Measurements from ENCODE around the gene UNC5C. TPM values are rescaled to one million over a fixed set of nuclear protein-coding genes. Genes with fewer than 3 reads are reported as not detected.

Gene UNC5C
- total RNA-seq, 4 donors from 2014 or later, result 0.98 to 2.3 (median 1.2) TPM

DNA sequence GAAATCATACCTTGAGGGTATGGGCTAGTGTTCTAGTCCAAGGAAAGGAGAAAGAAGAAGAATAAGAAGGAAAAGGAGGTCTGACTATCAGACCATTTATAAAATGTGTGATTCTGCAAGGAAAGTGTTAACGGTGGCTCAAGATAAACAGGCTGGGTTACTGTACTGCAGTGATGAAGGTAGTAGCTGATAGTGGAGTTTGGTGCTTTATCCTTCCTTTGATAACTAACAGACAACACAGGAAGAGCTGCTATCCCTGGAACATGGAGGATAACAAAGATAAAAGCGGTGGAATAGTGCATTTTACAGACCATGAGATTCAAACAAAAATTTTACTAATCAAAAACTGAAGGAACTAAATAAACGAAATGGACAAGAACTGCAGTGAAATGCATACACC is 2.6 kb downstream of the UNC5C start:
- no peak for DNase-seq (ENCODE audit: low spot score in 2 of 2)
- peaks cover 27% of the 10 kb centered on the region for H3K4me1 ChIP-seq
- H3K9me3 ChIP-seq, result no peaks in the 10 kb centered on the region
- TF ChIP-seq EP300 (IDR thresholded peaks at IDR 0.05), result no peak
- no peak for TF ChIP-seq POLR2AphosphoS5 (IDR thresholded peaks at IDR 0.05)
- no peak for TF ChIP-seq POLR2A (IDR thresholded peaks at IDR 0.05)
- TF ChIP-seq, protein P1, sequence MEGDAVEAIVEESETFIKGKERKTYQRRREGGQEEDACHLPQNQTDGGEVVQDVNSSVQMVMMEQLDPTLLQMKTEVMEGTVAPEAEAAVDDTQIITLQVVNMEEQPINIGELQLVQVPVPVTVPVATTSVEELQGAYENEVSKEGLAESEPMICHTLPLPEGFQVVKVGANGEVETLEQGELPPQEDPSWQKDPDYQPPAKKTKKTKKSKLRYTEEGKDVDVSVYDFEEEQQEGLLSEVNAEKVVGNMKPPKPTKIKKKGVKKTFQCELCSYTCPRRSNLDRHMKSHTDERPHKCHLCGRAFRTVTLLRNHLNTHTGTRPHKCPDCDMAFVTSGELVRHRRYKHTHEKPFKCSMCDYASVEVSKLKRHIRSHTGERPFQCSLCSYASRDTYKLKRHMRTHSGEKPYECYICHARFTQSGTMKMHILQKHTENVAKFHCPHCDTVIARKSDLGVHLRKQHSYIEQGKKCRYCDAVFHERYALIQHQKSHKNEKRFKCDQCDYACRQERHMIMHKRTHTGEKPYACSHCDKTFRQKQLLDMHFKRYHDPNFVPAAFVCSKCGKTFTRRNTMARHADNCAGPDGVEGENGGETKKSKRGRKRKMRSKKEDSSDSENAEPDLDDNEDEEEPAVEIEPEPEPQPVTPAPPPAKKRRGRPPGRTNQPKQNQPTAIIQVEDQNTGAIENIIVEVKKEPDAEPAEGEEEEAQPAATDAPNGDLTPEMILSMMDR (IDR thresholded peaks at IDR 0.05), result no peak
- 52% methylated on average over 3 of the region's 3 CpGs for WGBS
- H3K4me3 ChIP-seq, result no peak overlapping the region
- H3K27me3 ChIP-seq, result peaks cover 40% of the 10 kb centered on the region
- H3K36me3 ChIP-seq, result no peaks in the 10 kb centered on the region
- no peak overlapping the region for H3K27ac ChIP-seq

DNA sequence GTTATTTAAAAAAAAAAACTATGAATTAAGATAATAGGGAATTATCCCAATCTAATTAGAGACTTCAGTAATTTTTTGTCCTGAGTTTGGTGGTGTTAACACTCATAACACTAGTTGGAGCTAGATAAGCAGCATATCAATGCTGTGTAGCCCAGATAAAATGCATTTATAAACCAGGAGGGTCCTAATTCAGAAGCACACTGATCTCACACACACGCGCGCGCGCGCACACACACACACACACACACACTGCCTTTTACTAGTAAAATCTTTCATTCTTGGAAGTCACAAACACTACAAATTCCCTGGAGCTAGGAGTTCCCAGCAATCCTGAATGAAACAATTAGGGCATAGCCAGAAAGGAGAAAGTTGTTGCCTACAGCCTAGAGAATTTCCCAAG is 3.2 kb downstream of the UNC5C start:
- 82% methylated on average over 6 of the region's 6 CpGs for WGBS
- DNase-seq (ENCODE audit: low spot score in 2 of 2), result no peak
- Histone ChIP-seq H3K4me3 (no peak overlapping the region), H3K36me3 (no peaks in the 10 kb centered on the region), H3K27me3 (peaks cover 39% of the 10 kb centered on the region), H3K4me1 (peaks cover 27% of the 10 kb centered on the region), H3K27ac (no peak overlapping the region), H3K9me3 (no peaks in the 10 kb centered on the region)
- no peak for TF ChIP-seq EP300 (IDR thresholded peaks at IDR 0.05)
- TF ChIP-seq, protein P1 (IDR thresholded peaks at IDR 0.05), result no peak
- TF ChIP-seq POLR2A (IDR thresholded peaks at IDR 0.05), result no peak
- TF ChIP-seq POLR2AphosphoS5 (IDR thresholded peaks at IDR 0.05), result no peak

DNA sequence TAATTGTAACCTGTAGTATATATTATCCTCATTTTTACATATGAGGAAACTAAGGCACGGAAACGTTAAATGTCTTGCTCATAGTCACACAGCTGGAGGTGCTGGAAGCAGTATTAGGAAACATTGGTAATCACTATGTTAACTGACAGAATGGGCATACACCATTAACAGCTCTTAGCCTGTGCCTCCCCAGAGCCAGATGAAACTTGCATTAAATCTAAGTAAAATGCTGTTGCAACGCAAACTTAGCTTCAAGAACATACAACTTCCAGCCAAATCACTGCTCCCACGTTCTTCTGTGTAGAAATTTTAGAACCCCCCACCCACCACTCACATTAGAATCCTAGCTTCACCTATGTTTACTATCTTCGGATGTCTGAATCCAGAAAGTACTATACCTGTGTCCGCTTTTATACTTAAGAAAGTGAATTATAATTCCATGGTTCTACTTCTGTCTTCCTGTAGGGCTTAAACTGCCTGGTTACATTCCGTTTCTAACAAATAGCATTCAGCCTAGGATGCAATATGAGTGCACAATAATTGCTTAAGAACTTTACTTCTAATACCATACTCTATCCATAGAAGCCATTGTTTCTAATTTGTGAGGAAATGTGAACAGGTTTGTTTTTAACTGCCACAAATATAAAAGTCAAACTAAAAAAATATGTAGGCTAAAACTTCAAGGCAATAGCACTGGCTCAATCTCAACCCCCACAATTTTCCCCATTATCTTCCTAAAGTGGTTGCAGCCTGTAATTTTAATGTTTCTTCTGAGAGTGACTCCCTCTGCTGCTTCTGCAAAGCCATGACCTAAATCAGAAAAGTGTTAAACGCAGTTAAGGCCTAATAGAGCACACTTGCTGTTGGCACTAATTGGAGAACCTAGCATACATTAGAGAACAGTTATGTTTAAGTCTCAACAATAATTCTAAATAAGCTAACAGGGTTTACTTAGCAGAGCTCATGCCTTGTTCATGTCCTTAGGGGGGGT is 4.4 kb downstream of the UNC5C start:
- Histone ChIP-seq H3K27me3 (peaks cover 32% of the 10 kb centered on the region), H3K9me3 (no peaks in the 10 kb centered on the region), H3K36me3 (no peaks in the 10 kb centered on the region), H3K27ac (no peak overlapping the region), H3K4me1 (peaks cover 19% of the 10 kb centered on the region), H3K4me3 (no peak overlapping the region)
- no peak for DNase-seq (ENCODE audit: low spot score in 2 of 2)
- 73% methylated on average over 8 of the region's 8 CpGs for WGBS
- TF ChIP-seq EP300 (IDR thresholded peaks at IDR 0.05) (no peak), POLR2A (IDR thresholded peaks at IDR 0.05) (no peak), POLR2AphosphoS5 (IDR thresholded peaks at IDR 0.05) (no peak)
- TF ChIP-seq, protein P1 (IDR thresholded peaks at IDR 0.05), result no peak

DNA sequence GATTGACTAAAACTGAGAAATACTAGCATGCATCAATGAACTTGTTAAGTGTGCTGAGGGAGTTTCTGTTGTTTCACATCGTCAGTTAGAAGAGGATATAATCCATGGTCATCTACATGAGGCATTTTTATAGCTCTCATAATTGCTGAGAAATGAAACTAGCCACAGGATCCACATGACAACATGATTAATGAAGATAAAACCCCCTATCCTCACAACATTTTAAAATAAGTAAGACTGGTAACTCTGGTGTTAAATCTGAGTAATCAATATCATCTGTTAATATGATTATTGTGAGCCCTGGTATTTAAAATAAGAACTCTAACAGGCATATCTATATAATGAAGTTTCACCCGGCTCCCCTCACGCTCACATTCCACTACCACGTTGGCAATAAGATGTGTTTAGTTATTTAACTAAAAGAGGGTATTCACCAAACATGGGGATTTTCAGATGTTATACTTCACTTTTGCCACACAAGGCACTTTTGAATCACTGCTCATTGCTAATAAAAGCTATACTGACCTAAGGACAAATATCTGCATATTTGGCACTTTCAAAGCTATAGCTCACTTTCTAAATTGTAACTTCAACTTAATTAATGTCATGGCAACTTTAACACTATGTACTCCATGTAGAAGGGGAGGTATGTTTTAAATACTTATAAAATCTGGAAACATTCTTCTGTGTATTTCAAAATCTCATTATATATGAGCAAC is 6.7 kb downstream of the UNC5C start:
- no peak for DNase-seq (ENCODE audit: low spot score in 2 of 2)
- no peak overlapping the region for H3K4me3 ChIP-seq
- WGBS, result 56% methylated on average over 4 of the region's 4 CpGs
- H3K9me3 ChIP-seq, result no peaks in the 10 kb centered on the region
- no peaks in the 10 kb centered on the region for H3K4me1 ChIP-seq
- peaks cover 9% of the 10 kb centered on the region for H3K27me3 ChIP-seq
- H3K27ac ChIP-seq, result no peak overlapping the region
- H3K36me3 ChIP-seq, result no peaks in the 10 kb centered on the region
- no peak for TF ChIP-seq POLR2AphosphoS5 (IDR thresholded peaks at IDR 0.05)
- no peak for TF ChIP-seq POLR2A (IDR thresholded peaks at IDR 0.05)

DNA sequence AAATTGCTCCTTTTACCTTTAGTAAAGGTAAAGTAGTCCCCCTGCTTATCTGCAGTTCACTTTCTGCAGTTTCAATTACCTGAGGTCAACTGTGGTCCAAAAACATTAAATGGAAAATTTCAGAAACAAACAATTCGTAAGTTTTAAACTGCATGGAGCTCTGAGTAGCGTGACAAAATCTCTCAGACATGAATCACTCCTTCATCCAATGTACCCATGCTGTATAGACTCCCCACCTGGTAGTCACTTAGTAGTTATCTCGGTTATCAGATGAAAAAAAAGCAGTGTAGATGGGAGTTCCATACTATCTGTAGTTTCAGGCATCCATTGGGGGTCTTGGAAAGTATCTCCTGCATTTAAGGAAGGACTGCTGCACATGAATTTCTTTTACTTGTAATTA is 7.7 kb downstream of the UNC5C start:
- H3K27ac ChIP-seq, result no peak overlapping the region
- no peaks in the 10 kb centered on the region for H3K36me3 ChIP-seq
- TF ChIP-seq POLR2AphosphoS5 (IDR thresholded peaks at IDR 0.05) (no peak), EP300 (IDR thresholded peaks at IDR 0.05) (no peak), POLR2A (IDR thresholded peaks at IDR 0.05) (no peak)
- TF ChIP-seq, protein P1 (IDR thresholded peaks at IDR 0.05), result no peak
- peaks cover under 1% of the 10 kb centered on the region for H3K27me3 ChIP-seq
- no peak for DNase-seq (ENCODE audit: low spot score in 2 of 2)
- no peaks in the 10 kb centered on the region for H3K9me3 ChIP-seq
- 86% methylated on average over 3 of the region's 3 CpGs for WGBS
- no peak overlapping the region for H3K4me3 ChIP-seq
- H3K4me1 ChIP-seq, result no peaks in the 10 kb centered on the region
